Measurements from ENCODE around the gene ADAMTS10. TPM values are rescaled to one million over a fixed set of nuclear protein-coding genes. Genes with fewer than 3 reads are reported as not detected.

ADAMTS10 gene
- total and polyA plus RNA-seq, 11 donors, result 4.3 to 14.7 (median 7.4) TPM

DNA sequence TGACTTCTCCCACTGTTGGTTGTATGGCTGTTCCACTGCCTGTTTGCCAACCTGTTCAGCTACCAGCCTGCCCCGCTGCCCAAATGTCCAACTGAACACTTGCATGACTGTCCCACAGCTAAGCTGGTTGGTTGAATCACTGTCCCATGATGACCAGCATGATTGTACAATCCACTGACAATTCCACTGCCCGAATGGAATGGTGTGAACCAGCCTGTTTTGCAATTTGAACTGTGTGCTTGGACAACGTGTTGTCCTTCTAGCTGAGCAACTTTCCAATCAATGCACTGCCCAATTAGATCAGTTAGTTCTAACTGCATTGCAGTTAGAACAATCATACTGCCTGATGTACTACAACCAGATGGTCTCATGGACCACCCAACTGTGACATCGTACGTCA lies 8.7 kb downstream of the ADAMTS10 start:
- Histone ChIP-seq H3K27ac (no peak overlapping the region), H3K9me3 (peaks cover 0 to 10% (median 5%) of the 10 kb centered on the region in 12 donors), H3K4me1 (no peaks in the 10 kb centered on the region), H3K4me3 (no peak overlapping the region), H3K27me3 (no peaks in the 10 kb centered on the region), H3K36me3 (peaks cover 0 to 83% (median 29%) of the 10 kb centered on the region in 9 donors)
- ATAC-seq, result no peak
- intact Hi-C loops (cut with DNase I), result no loop called here
- DNase-seq, result no peak
- TF ChIP-seq, protein P1, sequence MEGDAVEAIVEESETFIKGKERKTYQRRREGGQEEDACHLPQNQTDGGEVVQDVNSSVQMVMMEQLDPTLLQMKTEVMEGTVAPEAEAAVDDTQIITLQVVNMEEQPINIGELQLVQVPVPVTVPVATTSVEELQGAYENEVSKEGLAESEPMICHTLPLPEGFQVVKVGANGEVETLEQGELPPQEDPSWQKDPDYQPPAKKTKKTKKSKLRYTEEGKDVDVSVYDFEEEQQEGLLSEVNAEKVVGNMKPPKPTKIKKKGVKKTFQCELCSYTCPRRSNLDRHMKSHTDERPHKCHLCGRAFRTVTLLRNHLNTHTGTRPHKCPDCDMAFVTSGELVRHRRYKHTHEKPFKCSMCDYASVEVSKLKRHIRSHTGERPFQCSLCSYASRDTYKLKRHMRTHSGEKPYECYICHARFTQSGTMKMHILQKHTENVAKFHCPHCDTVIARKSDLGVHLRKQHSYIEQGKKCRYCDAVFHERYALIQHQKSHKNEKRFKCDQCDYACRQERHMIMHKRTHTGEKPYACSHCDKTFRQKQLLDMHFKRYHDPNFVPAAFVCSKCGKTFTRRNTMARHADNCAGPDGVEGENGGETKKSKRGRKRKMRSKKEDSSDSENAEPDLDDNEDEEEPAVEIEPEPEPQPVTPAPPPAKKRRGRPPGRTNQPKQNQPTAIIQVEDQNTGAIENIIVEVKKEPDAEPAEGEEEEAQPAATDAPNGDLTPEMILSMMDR (IDR thresholded peaks at IDR 0.05), result no peak
- TF ChIP-seq POLR2A (IDR thresholded peaks at IDR 0.05), result no peak
- 65 to 93% (median 91%) methylated on average over 4 to 5 of the region's 5 CpGs for WGBS, 4 donors

DNA sequence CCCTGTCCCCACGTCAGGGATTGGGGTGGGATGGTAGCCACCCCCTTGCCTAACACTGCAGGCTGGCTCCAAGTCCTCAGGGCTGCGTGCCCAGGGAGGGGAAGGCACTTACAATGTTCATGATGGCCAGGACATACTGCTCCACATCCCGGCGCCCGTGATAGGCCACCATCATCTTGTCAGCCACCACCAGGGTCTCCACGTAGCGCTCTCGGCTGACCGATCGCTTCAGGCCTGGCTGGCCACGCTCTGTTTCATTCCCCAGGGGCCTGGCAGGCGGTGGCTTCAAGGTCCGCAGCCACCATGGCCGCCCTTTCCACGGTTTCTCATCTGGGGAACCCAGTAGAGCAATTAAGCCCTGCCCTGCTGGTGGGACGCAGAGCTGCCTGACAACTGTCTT lies 9.7 kb downstream of the ADAMTS10 start:
- WGBS, 4 donors, result 95 to 97% (median 95%) methylated on average over 11 to 16 of the region's 16 CpGs
- TF ChIP-seq POLR2A (IDR thresholded peaks at IDR 0.05), result no peak
- TF ChIP-seq, protein P1 (IDR thresholded peaks at IDR 0.05), result no peak
- intact Hi-C loops (cut with DNase I), result no loop called here
- Histone ChIP-seq H3K4me3 (no peak overlapping the region), H3K36me3 (peaks cover 0 to 91% (median 38%) of the 10 kb centered on the region in 9 donors), H3K27me3 (no peaks in the 10 kb centered on the region), H3K4me1 (peaks cover 0 to 3% (median 0%) of the 10 kb centered on the region in 12 donors), H3K9me3 (peaks cover 0 to 10% (median 5%) of the 10 kb centered on the region in 12 donors), H3K27ac (no peak overlapping the region)
- DNase-seq, result no peak
- no peak for ATAC-seq

DNA sequence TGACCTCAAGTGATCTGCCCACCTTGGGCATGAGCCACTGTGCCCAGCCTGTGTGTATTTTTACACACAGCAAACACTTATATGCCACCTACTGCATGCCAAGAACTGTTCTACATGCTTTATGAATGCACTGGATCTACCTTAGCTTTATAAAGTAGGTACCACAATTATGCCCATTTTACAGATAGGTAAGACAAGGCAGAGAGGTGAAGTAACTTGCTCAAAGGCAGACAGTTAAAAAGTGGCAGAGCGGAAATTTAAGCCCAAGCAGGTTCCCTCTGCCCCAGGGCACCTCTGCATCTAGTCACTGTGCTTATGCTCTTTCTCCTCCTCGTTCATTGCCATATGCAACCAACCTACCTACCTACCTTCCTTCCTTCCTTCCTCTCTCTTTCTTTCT lies 10.5 kb downstream of the ADAMTS10 start:
- peaks cover 0 to 95% (median 34%) of the 10 kb centered on the region in 9 donors for H3K36me3 ChIP-seq

DNA sequence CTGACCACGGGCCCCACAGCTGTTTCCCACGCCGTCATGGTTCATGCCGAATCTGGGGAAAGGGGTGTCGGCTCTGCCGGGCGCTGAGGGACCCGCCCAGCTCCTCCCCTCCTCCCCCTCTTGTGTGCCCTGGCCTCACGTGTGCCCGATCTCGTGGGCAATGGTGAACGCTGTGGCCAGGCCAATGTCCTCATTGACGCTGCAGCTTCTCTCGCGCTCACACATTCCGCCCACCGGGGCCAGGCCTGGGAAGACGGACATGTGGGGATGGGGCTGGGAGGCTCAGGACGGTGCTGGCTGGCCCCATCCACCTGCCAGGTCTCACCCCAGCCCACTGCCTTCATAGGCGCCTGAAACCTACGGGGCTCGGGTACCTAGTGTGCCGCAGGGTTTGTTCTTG lies 14.3 kb downstream of the ADAMTS10 start:
- ATAC-seq (no peak), DNase-seq (no peak)
- H3K4me3 ChIP-seq, result no peak overlapping the region
- H3K4me1 ChIP-seq, result peaks cover 0 to 31% (median 16%) of the 10 kb centered on the region in 12 donors
- peaks cover 0 to 11% (median 3%) of the 10 kb centered on the region in 12 donors for H3K9me3 ChIP-seq
- intact Hi-C loops (cut with DNase I), result no loop called here
- H3K27me3 ChIP-seq, result peaks cover 0 to 13% (median 0%) of the 10 kb centered on the region in 9 donors
- WGBS, 4 donors, result 88 to 93% (median 89%) methylated on average over 17 to 23 of the region's 23 CpGs
- H3K27ac ChIP-seq, result no peak overlapping the region
- TF ChIP-seq POLR2A (IDR thresholded peaks at IDR 0.05), result no peak
- TF ChIP-seq, protein P1 (IDR thresholded peaks at IDR 0.05), result no peak
- peaks cover 0 to 59% (median 17%) of the 10 kb centered on the region in 9 donors for H3K36me3 ChIP-seq

More for the DNA sequence above, 10.5 kb downstream of the ADAMTS10 start:
- 93 to 99% (median 94%) methylated on average over 2 of the region's 2 CpGs for WGBS, 4 donors
- H3K9me3 ChIP-seq, result peaks cover 0 to 7% (median 5%) of the 10 kb centered on the region in 12 donors
- no peak overlapping the region for H3K27ac ChIP-seq
- ATAC-seq (no peak), DNase-seq (no peak)
- no peak for TF ChIP-seq POLR2A (IDR thresholded peaks at IDR 0.05)
- TF ChIP-seq, protein P1 (IDR thresholded peaks at IDR 0.05), result no peak
- intact Hi-C loops (cut with DNase I), result no loop called here
- no peaks in the 10 kb centered on the region for H3K27me3 ChIP-seq
- H3K4me1 ChIP-seq, result peaks cover 0 to 11% (median 0%) of the 10 kb centered on the region in 12 donors
- H3K4me3 ChIP-seq, result no peak overlapping the region

All from heart left ventricle (tissue), 16 donors.